Measurements from ENCODE around the gene SPEN. TPM values are rescaled to one million over a fixed set of nuclear protein-coding genes. Genes with fewer than 3 reads are reported as not detected.

SPEN gene
- total RNA-seq (10 to 100 TPM; 18.3 to 41.5 (median 31.3) TPM), polyA plus RNA-seq (10 to 100 TPM; 11.0 to 20.2 TPM)
- long read RNA-seq, donor 1, partial matches to known transcripts, result 19 of 30 reads
- long read RNA-seq, donor 1, other reads (novel, unspliced or antisense), result 8 of 30 reads
- long read RNA-seq, donor 2, partial matches to known transcripts, result 5 of 12 reads
- long read RNA-seq, donor 2, other reads (novel, unspliced or antisense), result 7 of 12 reads
- long read RNA-seq, donor 3, partial matches to known transcripts, result 21 of 33 reads
- long read RNA-seq, donor 3, other reads (novel, unspliced or antisense), result 12 of 33 reads

GRCh38 chr1:15847100-15847892, at the start of gene SPEN:
TSS of gene SPEN (plus strand) at chr1:15847707. CDS start at chr1:15848068, 361 bp downstream.
- H3K27ac ChIP-seq, result peak within 1 kb of the TSS; percentile 86 to 99 (median 95)
- WGBS, 4 donors, result 0% methylated on average over 24 to 86 of the region's 86 CpGs
- intact Hi-C loops (cut with DNase I), result loop anchor here in 7 of 10 donors (1.0 to 5.0 kb wide), 3 partner anchors 11 to 40 kb away; no protein-coding TSS in a partner anchor
- H3K36me3 ChIP-seq, result no peaks in the 10 kb centered on the region
- H3K9me3 ChIP-seq, result no peaks in the 10 kb centered on the region
- TF ChIP-seq CTCF (IDR thresholded peaks at IDR 0.05), result peak in 2 of 12 donors; percentile 12 to 17
- TF ChIP-seq POLR2A (IDR thresholded peaks at IDR 0.05), result peak; percentile 20 to 88
- DNase-seq, result peak; percentile 98 to 100 (median 99)
- ATAC-seq, result peak; percentile 68 to 96 (median 90)
- H3K27me3 ChIP-seq, result no peaks in the 10 kb centered on the region
- H3K4me3 ChIP-seq, result peak within 1 kb of the TSS; percentile 49 to 97 (median 82)
- H3K4me1 ChIP-seq, result peaks cover 11 to 57% (median 41%) of the 10 kb centered on the region in 12 donors

GRCh38 chr1:15799004-15799867, 48.3 kb upstream of the SPEN start:
- intact Hi-C loops (cut with DNase I), result loop anchor here in 2 of 10 donors (10.0 kb wide), 2 partner anchors 186 to 256 kb away; no protein-coding TSS in a partner anchor
- no peaks in the 10 kb centered on the region for H3K36me3 ChIP-seq
- peaks cover 0 to 25% (median 11%) of the 10 kb centered on the region in 12 donors for H3K4me1 ChIP-seq
- peak; percentile 66 to 87 (median 72) for ATAC-seq
- peak overlapping the region in 3 of 12 donors; percentile 13 to 43 (median 38) for H3K27ac ChIP-seq
- no peaks in the 10 kb centered on the region for H3K9me3 ChIP-seq
- H3K4me3 ChIP-seq, result no peak overlapping the region
- 45 to 71% (median 63%) methylated on average over 7 to 9 of the region's 9 CpGs for WGBS, 4 donors
- H3K27me3 ChIP-seq, result no peaks in the 10 kb centered on the region
- peak in 2 of 5 donors; percentile 43 to 78 for DNase-seq
- TF ChIP-seq CTCF (IDR thresholded peaks at IDR 0.05) (no peak), POLR2A (IDR thresholded peaks at IDR 0.05) (no peak)

GRCh38 chr1:15799928-15800835, 47.3 kb upstream of the SPEN start:
- WGBS, 4 donors, result 44 to 55% (median 45%) methylated on average over 20 to 22 of the region's 22 CpGs
- DNase-seq, result peak in 2 of 5 donors; percentile 25 to 54

More at GRCh38 chr1:15799928-15800835, 47.3 kb upstream of the SPEN start:
- TF ChIP-seq CTCF (IDR thresholded peaks at IDR 0.05) (no peak), POLR2A (IDR thresholded peaks at IDR 0.05) (no peak)
- H3K4me1 ChIP-seq, result peaks cover 0 to 25% (median 11%) of the 10 kb centered on the region in 12 donors
- peak overlapping the region in 3 of 12 donors; percentile 13 to 43 (median 38) for H3K27ac ChIP-seq
- no peaks in the 10 kb centered on the region for H3K36me3 ChIP-seq
- no peak overlapping the region for H3K4me3 ChIP-seq
- no peaks in the 10 kb centered on the region for H3K27me3 ChIP-seq
- no peaks in the 10 kb centered on the region for H3K9me3 ChIP-seq
- ATAC-seq, result peak; percentile 29 to 55 (median 44)
- intact Hi-C loops (cut with DNase I), result loop anchor here in 6 of 10 donors (5.0 to 10.0 kb wide), 6 partner anchors 177 to 257 kb away; partner anchors contain the start of gene ZBTB17 (in 1 of the 6)
